A549 treated with CORT108297 at 1 μM for 4 hours (cell line): ENCODE measurements around the gene MFAP1. TPM values are rescaled to one million over a fixed set of nuclear protein-coding genes. Genes with fewer than 3 reads are reported as not detected.

Experiments used
- total RNA-seq: library from RNA; stranded (reverse); fragments of 200-300 nt; extraction: Qiagen RNA extraction; gene quantifications from 5 replicates; pipeline ENCODE4 v1.2.3, GENCODE V29; 2022

Gene MFAP1
- 24.1 to 35.2 TPM (median 25.4 TPM) in 5 replicates for total RNA-seq

GRCh38 chr15:43824302-43825246, at the start of gene MFAP1:
TSS of gene MFAP1 (minus strand) at chr15:43824690. CDS start at chr15:43824569, 121 bp downstream.

GRCh38 chr15:43826508-43827341, 2.2 kb upstream of the MFAP1 start, which contains the start of gene WDR76:
TSS of gene WDR76 (plus strand) at chr15:43827002. CDS start at chr15:43827033, 31 bp downstream.

GRCh38 chr15:43800286-43801141, 24.0 kb downstream of the MFAP1 start, which contains the start of gene HYPK:
TSS of gene HYPK (plus strand) at chr15:43800599. CDS start at chr15:43800623, 24 bp downstream.

GRCh38 chr15:43799945-43800285, 24.6 kb downstream of the MFAP1 start, which contains the start of gene SERINC4:
TSS of gene SERINC4 (minus strand) at chr15:43800220. CDS start at chr15:43799986, 234 bp downstream.

GRCh38 chr15:43791993-43792760, 32.3 kb downstream of the MFAP1 start, which contains the start of gene SERF2:
TSS of gene SERF2 (plus strand) at chr15:43792320. CDS start at chr15:43792377, 57 bp downstream.

GRCh38 chr15:43776718-43777266, 47.7 kb downstream of the MFAP1 start, which contains the start of gene ELL3:
TSS of gene ELL3 (minus strand) at chr15:43776966. CDS start at chr15:43776901, 65 bp downstream.

Other genes starting within 250 kb of the MFAP1 start
- gene PPIP5K1, start 234.5 kb downstream of the MFAP1 start, total RNA-seq, result 5.5 to 7.9 TPM (median 6.6 TPM) in 5 replicates
- gene CKMT1B, start 230.7 kb downstream of the MFAP1 start, total RNA-seq, result 3.1 to 4.2 TPM (median 3.8 TPM) in 5 replicates
- 0.06 to 0.16 TPM (median 0.07 TPM) in 3 of 5 replicates, not detected in the others for gene STRC, start 205.9 kb downstream of the MFAP1 start, total RNA-seq
- 0.49 to 1.8 TPM (median 0.81 TPM) in 5 replicates for gene CATSPER2, start 175.8 kb downstream of the MFAP1 start, total RNA-seq
- 2.5 to 4.1 TPM (median 2.7 TPM) in 5 replicates for gene CKMT1A, start 130.8 kb downstream of the MFAP1 start, total RNA-seq
- 286 to 370 TPM (median 345 TPM) in 5 replicates for gene PDIA3, start 78.3 kb downstream of the MFAP1 start, total RNA-seq
- 1.3 to 2.5 TPM (median 1.8 TPM) in 5 replicates for gene ELL3, start 47.7 kb downstream of the MFAP1 start, total RNA-seq
- gene SERF2, start 32.4 kb downstream of the MFAP1 start, total RNA-seq, result 459 to 728 TPM (median 704 TPM) in 5 replicates
- gene SERINC4, start 24.5 kb downstream of the MFAP1 start, total RNA-seq, result 0.05 to 0.12 TPM (median 0.06 TPM) in 4 of 5 replicates, not detected in the other
- 3.3 to 6.1 TPM (median 4.5 TPM) in 5 replicates for gene HYPK, start 24.1 kb downstream of the MFAP1 start, total RNA-seq
- 11.5 to 14.3 TPM (median 12.0 TPM) in 5 replicates for gene WDR76, start 2.3 kb upstream of the MFAP1 start, total RNA-seq